Measurements from ENCODE around the gene RPL11.

- TF ChIP-seq CTCF (IDR thresholded peaks at IDR 0.05) (no peak), POLR2A (IDR thresholded peaks at IDR 0.05) (no peak)
Measured at GRCh38 chr1:23736437-23737134, 45.0 kb downstream of the RPL11 start.
